NCI-H524 treated with DMSO at 0.1 percent for 48 hours (cell line): ENCODE measurements around the gene KCNA2.

Source experiments
- DNase-seq: peaks from one replicate; lab custom pipeline; 2025; lab: John Stamatoyannopoulos, UW

KCNA2 gene

GRCh38 chr1:110628323-110629105, 22.4 kb upstream of the KCNA2 start:
- no peak for DNase-seq

GRCh38 chr1:110627764-110628163, 21.6 kb upstream of the KCNA2 start:
- no peak for DNase-seq

GRCh38 chr1:110626889-110627288, 20.7 kb upstream of the KCNA2 start:
- DNase-seq: no peak

GRCh38 chr1:110620686-110621085, 14.5 kb upstream of the KCNA2 start:
- DNase-seq: no peak

- DNase-seq: no peak
Measured at GRCh38 chr1:110620250-110620615, 14.1 kb upstream of the KCNA2 start.

- DNase-seq: peak; percentile 12
Measured at GRCh38 chr1:110619412-110620249, 13.5 kb upstream of the KCNA2 start.

- no peak for DNase-seq
Measured at GRCh38 chr1:110618668-110619067, 12.5 kb upstream of the KCNA2 start.

GRCh38 chr1:110617589-110617988, 11.4 kb upstream of the KCNA2 start:
- DNase-seq: no peak

- no peak for DNase-seq
Measured at GRCh38 chr1:110617116-110617515, 11.0 kb upstream of the KCNA2 start.

GRCh38 chr1:110616587-110616986, 10.4 kb upstream of the KCNA2 start:
- DNase-seq: no peak

GRCh38 chr1:110615548-110616130, 9.5 kb upstream of the KCNA2 start:
- no peak for DNase-seq

- no peak for DNase-seq
Measured at GRCh38 chr1:110612060-110612745, 6.0 kb upstream of the KCNA2 start.

- DNase-seq: no peak
Measured at GRCh38 chr1:110610696-110611286, 4.6 kb upstream of the KCNA2 start.

- DNase-seq: no peak
Measured at GRCh38 chr1:110610084-110610483, 3.9 kb upstream of the KCNA2 start.

- no peak for DNase-seq
Measured at GRCh38 chr1:110608247-110608646, 2.1 kb upstream of the KCNA2 start.

GRCh38 chr1:110607536-110608230, 1.5 kb upstream of the KCNA2 start:
- no peak for DNase-seq

- DNase-seq: no peak
Measured at GRCh38 chr1:110606657-110607535, 738 bp upstream of the KCNA2 start.

GRCh38 chr1:110605446-110605845, 712 bp downstream of the KCNA2 start:
- no peak for DNase-seq

GRCh38 chr1:110604586-110605148, 1.5 kb downstream of the KCNA2 start:
- no peak for DNase-seq

- DNase-seq: no peak
Measured at GRCh38 chr1:110603058-110603457, 3.1 kb downstream of the KCNA2 start.
